Fibroblast of skin of left biceps (primary cell): ENCODE measurements around the gene ESR2.
"Not testable (repeated sequence)": the region's sequence is repeated elsewhere in the genome, so short reads cannot be mapped to it uniquely, and the experiment has no call there.

Source experiments
- DNase-seq, 2 experiments: peaks; one replicate each; pipeline ENCODE4 v3.0.0-alpha.2; 2013; ENCODE audit warnings: low read depth in 2 of 2

The ESR2 gene

DNA sequence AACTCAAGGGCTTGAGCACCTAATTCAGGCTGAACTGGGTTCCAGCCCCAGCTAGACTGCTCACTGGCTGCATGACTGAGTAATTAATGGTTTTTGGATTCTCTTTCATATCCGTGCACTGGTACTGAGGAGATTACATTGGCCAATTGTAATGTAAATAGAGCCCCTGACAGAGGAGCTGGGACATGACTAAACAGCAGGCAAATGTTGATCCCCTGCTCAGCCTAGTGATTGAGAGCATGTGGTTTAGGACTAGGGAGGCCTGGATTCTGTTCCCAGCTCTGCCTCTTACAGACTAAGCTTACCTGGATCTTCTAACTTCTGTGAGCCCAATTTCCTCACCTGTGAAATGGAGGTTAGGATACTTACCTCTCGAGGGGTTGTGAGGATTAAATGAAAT is 204.3 kb downstream of the ESR2 start:
- no peak for DNase-seq

DNA sequence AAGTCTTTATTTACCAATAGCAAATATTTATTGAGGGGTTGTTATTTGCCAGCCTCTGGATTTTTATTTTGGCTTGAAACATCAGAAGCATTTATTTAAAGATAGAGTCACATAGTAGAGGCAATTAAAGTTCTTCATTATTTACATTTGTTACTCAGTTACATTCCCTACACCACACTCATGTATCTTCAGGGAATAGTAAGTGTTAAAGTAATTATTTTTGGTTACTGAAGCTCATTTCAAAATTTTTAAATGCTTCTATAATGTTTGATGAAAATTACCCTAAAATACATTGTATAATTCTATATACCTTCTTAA is 205.6 kb downstream of the ESR2 start:
- DNase-seq: no peak

DNA sequence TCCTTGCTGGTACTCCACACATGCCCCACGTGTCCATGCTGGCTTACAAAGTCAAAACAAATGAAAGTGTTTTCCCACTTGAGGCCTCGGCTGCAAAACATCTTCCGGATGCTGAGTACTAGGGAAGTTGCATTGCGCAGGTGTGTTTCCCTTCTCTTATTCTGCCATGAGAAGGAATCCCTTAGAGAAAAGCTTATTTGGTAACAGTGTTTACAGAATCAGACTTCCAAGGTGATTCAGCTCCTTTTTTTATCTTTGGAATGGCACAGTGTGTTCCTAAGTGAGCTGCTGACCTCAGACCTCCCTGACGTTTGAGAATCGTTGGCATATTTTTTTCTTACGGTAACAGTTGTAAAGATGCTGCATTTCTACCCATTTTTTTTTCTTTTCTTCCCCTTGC is 211.3 kb downstream of the ESR2 start:
- DNase-seq: no peak

DNA sequence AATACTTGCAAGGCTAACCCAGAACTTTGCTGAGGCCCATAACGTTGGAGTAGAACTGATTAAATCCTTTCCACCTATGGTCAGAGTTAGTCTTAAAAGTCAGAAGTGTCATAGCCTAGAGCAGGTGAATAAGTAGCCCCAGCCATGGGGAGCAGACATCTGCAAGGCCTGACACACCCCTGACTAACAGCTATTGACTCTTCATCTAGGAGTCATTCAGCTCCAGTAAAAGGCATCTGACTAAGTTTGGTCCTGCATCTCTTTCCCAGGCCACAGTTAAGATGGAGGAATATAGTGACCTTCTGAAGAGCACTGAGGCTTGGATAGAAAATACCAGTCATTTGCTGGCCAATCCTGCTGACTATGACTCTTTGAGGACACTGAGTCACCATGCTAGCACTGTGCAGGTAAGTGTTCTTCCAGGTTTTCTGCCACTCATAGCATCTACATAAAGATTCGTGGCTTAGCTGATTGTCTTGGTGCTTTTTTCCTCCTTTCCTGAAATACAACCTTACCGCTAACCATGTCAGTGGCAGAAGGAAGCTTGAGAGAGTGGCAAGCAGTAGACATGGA is 212.9 kb downstream of the ESR2 start:
- no peak for DNase-seq

DNA sequence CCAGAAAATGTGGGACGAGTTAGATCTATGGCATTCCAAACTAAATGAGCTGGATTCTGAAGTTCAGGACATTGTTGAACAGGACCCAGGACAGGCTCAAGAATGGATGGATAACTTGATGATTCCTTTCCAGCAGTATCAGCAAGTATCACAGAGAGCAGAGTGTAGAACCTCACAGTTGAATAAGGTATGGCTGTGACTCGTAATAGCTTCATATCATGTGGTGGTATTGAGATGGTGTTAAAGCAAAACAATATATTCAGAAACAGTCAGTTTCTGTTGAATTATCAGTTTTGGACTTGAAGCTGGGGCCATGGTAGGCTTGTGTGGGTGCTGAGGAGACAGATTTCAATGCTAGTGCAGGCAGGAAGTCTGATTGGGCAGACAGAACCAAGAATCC is 213.7 kb downstream of the ESR2 start:
- no peak for DNase-seq

DNA sequence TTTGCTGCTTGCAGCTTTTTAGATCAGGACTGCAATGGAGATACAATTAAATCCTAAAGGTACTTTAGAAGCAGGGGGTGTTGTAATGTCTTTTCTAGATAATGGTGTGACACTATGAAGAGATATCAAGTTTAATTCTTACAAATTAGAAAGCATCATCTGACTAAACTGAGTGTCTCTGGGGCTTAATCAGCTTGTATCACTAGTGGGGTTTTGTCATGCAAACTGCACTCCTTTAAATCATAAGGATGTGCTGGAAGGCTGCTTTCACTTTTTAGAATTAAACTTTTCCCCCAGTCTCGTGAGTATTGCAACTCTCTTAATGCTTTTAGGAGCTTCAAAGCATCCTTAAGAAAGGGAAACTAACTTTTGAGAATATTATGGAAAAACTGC is 218.6 kb downstream of the ESR2 start:
- no peak for DNase-seq

DNA sequence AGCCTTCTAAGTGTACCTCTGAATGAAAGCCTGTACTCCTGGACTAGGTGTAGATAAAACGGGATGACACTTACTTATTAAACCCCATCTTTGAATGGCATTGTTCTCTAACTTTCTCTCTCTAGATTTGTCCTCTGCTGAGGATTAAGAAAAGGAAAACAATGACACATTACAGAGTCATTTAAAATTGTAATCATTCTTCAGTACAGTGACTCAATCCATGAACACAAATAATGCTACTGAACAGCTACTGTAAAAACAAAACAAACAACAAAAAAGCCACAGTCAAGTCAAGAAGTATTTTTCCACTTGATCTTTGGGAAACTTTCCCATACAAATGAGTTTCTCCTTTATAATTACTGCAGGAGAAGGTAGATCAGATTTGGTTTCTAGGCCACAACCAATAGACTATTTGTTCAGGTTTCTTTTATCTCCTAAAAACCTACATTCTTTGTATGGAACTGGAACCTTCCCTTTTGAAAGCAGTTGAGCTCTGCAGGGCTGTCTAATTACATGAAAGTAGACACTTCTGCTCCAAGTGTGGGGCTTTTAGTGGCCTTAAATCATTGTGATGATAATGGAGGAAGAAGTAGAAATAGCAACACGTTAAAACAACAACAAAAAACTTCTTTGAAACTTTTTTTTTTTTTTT is 219.1 kb downstream of the ESR2 start:
- DNase-seq: no peak

DNA sequence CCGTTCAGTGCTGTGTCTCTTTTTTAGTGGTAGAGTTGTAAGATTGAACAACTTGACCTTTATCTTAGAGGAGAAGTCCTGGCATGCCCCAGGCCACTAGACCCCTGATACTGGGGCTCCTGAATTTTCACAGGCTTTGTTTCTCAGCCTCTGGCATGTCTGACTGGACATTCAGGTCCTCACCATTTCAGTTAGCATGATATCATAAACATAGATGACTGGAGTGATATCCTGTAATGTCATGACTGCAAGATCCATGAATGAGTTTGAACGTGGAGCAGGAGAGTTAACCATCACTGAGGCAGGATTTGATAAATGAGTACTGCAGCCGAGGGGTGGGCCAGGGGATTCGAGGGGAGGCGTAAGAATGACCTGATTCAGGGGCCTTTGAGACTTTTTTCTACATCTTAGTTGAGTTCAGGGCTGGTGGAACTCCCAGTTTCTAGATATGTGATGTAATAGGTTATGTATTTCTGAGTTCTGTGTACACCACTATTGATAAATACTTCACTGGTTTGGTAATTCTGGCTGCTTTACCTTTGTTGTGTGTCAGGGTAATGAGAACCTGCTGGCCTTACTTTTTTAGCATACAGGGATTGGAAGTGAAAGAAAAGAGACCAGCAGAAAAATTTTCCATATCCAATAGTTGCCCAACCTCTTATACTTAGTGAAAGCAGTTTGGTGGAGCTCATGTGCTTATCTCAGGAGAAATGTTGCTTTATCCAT is 224.4 kb downstream of the ESR2 start:
- no peak for DNase-seq

DNA sequence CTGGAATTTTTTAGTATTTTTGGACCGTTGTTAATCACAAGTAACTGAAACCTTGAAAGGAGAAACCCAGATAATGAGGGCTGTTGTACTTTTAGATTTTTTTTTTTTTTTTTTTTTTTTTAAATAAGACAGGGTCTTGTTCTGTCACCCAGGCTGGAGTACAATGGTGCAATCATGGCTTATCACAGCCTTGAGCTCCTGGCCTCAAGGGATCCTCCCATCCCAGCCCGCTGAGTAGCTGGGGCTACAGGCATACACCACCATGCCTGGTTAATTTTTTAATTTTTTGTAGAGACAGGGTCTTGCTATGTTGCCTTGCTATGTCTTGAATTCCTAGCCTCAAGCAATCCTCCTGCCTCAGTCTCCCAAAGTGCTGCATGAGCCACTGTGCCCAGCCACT is 229.7 kb downstream of the ESR2 start:
- DNase-seq: no peak

DNA sequence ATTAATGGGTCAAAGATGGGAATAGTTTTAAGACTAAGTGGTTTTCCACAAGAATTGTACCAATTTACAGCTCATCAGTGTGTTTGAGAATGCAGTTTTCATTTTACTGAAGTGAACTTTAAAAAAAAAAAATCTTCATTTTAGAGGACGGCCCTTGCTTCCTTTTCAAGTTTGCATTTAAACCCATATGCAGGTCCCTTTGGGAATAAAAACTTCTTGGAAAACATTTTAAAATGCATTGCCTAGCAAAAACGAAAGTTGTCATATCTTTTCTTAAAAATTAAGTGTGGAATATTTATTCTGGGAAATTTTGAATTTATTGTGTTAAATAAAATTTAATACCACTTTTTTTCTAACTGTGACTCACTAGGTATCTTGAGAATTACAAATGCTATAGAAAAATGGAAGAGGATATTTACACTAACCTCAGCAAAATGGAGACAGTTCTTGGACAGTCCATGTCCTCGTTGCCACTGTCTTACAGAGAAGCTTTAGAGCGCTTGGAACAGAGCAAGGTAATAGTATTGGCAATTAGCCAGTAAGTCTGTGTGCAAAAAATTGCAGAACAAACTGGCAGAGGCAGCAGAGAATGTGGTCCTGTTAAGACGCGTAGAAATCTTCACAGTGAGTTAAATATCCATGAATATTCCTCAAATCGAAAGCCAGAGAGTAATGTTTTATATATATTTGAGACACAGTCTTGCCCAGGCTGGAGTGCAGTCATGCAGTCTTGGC is 231.6 kb downstream of the ESR2 start:
- DNase-seq: no peak

DNA sequence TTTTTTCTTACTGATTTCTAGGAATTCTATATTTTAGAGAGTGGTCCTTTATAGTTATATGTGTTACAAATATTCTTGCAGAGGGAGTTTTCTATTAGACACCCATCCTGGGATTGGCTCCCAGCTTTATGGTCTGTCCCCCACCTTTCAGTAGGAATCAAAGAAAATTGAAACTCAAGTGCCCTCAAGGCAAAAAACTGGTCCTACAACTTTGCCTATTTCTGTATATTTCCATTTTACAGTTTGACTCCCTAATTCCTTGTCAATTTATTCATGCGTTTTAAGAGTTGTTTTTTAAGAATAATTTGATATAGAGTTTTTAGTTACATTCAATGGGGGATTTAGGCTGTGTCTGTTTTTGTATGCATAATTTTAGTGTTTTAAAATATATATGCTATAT is 232.5 kb downstream of the ESR2 start:
- no peak for DNase-seq

DNA sequence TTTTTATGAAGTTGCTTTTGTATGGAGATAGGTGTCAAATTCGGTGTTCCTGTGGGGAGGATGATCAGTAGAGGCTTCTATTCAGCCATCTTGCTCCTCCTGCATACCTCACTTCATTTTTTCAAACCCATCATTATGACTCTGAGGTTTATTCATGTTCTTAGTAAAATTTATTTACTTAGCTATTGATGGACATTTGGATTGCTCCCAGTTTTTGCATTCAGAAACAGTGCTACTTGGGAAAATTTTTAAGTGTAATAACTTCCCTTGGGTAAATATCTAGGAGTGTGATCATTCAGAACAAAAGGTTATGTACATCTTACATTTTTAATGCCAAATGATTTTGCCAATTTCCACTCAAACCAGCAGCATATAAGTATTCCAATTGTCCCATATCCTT is 233.1 kb downstream of the ESR2 start:
- no peak for DNase-seq

DNA sequence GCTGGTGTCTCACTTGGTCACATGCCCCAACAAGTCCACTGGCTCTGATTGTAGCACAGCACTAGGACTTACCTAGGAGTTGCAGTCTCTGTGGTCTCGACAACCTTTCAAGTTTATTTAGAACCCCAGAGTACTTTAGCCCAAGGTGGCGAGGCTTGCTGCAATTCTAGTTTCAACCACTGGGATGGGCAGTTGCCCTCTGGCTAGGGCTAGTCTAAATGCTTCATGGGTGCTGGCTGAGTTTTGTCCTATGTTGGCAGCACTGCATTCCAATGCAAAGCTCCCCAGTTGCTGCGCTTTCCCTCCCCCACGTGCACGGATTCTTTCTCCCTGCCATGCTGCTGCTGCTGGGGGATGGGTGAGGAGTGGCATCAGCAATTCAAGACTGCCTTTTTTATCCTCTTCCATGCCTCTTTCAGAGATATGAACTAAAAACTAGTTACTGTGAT is 233.5 kb downstream of the ESR2 start:
- DNase-seq: no peak

DNA sequence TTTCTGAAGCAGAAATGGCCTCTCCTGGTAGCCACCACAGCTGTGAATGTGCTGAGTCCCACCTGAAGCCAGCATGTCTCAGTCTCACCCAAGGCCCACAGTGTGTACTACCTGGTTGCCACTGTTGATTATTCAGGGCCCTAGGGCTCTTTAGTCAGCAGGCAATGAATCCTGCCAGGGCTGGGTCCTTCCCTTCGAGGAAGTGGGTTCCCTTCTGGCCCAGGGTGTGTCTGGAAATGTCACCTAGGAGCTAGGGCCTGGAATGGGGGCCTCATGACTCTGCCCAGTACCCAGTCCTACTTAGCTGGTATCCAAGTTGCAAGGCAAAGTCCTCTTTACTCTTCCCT is 234.0 kb downstream of the ESR2 start:
- DNase-seq: no peak

DNA sequence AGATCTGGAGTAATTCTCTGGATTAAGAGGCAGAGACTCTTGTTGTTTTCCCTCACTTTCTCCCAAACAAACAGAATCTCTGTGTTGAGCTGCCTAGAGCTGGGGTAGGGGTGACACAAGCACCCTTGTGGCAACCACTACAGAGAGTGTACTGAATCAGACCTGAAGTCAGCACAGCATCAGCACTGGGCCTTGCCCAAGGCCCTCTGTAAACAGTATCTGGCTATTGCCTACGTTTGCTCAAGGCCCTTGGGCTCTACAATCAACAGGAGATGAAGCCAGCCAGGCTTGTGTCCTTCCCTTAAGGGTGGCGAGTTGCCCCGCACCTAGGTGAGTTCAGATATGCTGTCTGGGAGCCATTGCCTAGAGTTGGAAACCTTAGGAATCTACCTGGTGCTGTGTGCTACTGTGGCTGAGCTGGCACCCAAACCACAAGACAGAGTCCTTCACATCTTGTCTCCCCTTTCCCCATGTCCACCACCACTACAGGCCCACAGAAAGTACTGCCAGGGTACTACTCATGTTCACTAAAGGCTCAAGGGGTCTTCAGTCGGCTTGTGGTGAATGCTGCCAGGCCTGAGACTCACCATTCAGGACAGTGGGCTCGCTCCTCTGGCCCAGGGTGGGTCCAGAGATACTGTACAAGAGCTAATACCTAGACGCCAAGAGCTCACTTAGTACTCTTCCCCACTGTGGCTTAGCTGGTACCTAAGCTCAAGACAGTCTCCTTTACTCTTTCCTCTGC is 234.5 kb downstream of the ESR2 start:
- no peak for DNase-seq

DNA sequence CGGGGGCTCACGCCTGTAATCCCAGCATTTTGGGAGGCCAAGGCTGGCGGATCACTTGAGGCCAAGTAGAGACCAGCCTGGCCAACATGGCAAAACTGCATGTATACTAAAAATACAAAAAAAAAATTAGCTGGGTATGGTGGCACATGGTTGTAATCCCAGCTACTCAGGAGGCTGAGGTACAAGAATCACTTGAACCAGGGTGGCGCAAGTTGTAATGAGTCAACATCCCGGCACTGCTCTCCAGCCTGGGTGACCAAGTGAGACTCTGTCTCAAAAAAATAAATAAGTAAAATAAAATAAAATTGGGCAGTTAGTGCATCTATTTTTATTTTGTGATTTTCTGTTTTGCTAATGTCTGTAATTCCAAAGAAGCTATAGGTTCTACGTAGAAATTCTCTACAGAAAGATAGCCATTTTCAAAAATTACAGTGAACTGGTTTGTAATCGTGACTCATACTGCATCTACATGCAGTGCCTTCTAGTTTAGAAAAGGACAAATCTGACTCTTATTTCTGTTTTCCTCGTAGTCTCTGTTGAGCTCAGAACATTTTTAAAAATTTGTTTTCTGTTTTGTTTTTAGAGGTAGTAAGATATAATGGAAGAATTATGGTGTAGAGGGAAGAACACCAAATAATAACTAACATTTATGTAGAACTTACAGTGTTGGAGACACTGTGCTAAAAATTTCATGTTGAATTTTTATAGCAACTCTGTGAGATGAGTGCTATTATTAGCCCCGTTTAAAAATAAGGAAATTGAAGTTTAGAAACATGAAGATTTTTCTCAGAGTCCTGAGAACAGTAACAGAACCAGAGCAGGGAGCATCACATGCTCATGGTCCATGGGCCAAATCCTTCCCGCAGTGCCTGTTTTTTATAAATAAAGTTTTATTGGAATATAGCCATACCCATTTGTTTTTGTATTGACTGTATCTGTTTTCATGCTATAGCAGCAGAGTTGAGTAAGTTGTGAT is 240.2 kb downstream of the ESR2 start:
- no peak for DNase-seq

DNA sequence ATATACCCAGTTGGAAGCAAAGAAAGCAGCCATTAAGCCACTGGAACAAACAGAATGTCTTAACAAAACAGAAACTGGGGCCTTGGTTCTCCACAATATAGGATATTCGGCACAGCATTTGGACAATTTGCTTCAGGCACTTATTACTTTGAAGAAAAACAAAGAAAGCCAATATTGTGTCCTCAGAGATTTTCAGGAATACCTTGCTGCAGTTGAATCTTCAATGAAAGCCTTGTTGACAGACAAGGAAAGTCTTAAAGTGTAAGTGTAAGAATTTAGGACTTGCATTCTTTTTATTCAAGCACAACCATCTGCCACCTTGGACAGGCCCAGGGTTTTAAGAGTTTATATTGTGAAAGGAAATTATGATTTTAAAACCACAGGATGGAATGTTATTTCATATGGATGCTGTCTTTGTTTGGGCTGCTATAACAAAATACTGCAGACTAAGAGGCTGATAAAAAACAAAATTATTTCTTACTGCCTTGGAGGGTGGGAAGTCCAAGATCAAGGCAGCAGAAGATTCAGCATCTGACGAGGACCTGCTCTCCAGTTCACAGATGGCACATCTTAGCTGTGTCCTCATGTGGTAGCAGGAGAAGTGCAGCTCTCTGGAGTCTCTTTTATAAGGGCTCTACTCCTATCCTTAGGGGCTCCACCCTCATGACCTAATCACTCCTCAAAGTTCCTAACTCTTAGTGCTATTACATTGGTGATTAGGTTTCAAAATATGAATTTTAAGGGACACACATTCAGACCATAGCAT is 244.4 kb downstream of the ESR2 start:
- no peak for DNase-seq

DNA sequence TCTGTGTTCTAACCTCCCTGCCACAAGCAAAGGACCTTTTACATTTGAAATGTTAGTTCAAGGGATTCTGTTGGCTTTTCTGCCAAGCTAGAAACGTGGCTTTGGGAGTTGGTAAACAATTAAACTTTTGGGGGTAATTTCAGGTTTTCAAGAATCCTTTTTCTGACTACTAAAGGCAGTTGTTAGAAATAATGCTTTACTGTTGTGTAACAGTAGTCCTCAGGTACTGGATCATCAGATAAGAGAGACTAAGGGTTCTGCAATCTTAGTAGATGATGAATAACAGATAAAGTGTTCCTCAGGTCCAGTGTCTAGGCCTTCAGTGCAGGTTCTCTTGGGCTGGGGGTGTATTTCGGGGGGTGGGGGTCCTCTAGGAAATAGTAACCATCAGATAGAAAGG is 249.1 kb downstream of the ESR2 start:
- no peak for DNase-seq

DNA sequence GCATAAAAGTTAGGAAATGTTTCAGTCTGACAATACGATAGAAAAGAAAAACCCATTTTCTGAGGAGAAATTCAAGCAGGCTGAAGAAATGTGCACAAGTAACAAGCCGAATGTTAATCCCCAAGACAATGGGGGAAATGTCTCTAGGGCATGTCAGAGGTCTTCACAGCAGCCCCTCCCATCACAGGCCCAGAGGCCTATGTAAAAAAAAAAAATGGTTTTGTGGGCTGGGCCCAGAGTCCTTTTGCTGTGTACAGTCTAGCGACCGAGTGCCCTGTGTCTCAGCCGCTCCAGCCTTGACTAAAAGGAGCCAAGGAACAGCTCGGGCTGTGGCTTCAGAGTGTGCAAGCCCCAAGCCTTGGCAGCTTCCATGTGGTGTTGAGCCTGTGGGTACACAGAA is 250.9 kb downstream of the ESR2 start:
- DNase-seq: not testable (repeated sequence)

DNA sequence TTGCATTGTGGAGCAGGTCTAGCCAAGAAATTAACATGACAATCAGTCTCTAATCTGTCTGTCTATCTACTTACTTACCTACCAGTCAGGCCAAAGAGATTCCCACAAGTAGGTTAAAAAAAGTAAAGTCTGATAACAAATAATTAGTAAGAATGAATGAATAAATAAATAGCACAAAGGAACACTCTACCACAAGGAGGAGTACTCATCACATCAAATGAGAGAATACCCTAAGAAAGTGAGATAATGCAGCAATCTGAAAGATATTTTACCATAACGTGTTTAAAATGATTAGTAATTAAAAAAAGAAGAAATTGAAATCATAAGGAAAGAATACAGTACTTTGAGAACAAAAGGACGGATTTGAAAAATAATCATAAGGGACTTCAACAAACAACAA is 254.1 kb downstream of the ESR2 start:
- DNase-seq: no peak
